GM12872 (cell line): ENCODE data around the gene TEX22.

Experiments
- TF ChIP-seq, protein P1 (sequence below): IDR thresholded peaks from 3 replicates; pipeline ENCODE4 v1.5.1; 2011; ENCODE audit warnings: low read depth, mild to moderate bottlenecking, low read length, moderate library complexity; ENCODE audit not compliant: insufficient read depth

TEX22 gene

DNA sequence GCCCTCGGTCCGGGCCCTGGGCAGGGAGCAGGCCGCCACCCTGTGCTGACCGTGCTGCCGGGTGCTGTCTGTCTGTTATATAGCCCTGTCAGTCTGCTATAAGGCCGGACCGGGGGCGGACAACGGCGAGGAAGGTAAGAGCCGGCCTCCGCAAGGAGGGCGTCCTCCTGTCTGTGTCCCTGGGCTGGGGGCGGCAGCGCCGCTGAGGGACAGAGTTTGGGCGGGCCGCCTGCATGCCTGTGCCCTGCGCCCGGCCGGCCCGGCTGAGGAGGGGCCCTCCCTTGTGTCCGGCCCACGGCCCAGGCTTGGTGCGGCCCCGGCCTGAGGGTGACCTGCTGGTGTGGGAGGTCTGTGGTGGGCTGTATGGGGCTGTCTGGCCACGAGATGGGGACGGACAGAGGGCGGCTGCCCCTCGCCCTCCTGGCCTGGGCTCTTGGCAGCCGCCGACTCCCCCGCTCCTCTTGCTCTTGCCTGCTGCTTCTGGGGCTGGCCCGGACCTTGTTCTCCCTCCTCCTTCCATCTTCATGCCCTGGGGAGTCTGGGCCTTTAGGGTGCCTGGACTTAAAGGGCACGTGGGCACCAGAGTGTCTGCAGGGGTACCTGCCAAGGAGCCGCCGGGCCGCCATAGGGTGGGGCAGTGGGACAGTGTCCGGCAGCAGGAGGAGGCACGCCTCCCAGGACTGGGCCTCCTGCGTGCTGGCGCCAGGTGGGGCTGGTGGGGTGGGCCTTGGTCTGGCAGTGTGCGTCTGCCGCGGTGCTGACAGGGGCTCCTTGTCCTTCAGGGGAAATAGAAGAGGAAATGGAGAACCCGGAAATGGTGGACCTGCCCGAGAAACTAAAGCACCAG lies 51.2 kb downstream of the TEX22 start:
- TF ChIP-seq, protein P1, sequence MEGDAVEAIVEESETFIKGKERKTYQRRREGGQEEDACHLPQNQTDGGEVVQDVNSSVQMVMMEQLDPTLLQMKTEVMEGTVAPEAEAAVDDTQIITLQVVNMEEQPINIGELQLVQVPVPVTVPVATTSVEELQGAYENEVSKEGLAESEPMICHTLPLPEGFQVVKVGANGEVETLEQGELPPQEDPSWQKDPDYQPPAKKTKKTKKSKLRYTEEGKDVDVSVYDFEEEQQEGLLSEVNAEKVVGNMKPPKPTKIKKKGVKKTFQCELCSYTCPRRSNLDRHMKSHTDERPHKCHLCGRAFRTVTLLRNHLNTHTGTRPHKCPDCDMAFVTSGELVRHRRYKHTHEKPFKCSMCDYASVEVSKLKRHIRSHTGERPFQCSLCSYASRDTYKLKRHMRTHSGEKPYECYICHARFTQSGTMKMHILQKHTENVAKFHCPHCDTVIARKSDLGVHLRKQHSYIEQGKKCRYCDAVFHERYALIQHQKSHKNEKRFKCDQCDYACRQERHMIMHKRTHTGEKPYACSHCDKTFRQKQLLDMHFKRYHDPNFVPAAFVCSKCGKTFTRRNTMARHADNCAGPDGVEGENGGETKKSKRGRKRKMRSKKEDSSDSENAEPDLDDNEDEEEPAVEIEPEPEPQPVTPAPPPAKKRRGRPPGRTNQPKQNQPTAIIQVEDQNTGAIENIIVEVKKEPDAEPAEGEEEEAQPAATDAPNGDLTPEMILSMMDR = no peak

DNA sequence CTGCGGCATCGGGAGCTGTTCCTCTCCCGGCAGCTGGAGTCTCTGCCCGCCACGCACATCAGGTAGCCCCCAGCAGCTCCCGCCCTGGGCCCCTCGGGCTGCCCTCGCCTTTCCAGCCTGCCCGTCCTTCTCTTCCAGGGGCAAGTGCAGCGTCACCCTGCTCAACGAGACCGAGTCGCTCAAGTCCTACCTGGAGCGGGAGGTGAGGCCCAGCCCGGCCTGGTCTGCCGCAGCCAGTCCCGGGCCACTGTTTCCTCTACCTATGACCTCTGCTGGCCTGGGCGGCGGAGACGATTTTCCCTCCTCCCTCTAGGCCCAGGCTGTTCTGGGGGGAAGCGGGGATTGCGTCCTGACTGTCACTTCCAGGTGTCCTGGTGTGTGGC lies 51.8 kb downstream of the TEX22 start:
- TF ChIP-seq, protein P1 = no peak

DNA sequence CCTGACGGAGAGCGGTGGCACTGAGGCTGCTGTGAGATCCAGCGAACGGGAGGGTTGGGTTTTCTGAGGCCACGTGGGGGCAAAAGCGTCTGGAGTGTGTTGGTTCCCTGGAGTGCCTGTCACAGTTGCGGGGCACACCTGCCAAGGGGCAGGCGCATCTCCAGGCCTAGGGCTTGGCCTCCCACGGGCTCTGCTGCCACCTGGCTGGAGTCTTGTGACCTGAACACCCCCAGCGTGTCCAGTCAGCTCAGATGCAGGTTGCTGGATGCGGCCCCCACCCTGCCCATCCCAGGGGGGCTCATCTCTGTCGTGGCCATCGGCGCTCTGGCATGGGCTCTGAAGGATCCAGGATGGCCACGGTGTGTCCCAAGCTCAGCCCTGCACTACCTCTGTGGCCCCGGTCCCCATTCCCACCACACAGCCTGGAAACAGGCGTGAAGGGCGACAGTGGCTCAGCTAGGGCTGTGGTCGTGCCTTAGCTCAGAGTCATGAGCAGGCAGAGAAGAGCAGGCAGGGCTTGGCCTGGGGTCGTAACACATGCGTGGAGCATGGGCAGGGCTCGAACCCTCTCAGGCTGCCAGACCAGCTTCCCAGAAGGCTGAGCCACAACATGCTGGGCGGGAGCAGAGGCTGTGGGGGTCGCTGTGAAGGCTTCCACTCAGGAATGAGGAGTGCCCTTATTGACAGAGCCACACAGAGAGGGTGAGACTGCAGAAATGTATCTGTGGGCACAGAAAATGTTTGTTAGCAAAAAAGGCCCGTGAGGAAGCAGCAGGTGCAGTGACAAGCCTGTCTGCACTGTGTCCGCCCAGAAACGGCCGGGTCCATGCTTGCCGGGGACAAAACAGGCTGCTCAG lies 52.8 kb downstream of the TEX22 start:
- TF ChIP-seq, protein P1 = no peak

DNA sequence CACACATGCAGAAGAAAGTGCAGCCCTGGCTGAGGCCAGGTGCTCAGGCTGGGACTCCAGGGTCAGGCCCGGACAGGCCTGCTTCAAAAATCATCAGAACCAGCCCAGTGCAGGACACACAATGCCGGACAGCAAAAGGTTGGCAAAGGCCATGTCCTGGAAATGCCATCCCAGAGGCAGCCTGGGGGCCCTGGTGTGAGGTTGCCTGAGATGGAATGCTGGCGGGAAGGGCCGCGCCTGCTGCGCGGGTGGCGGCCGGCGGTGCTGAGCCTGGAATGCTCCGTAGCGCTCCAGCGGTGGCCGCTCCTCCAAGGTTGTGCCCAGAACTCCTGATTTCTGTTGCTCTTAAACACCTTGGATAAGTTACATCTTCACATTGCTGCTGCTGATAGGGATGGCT lies 54.6 kb downstream of the TEX22 start:
- TF ChIP-seq, protein P1 = no peak

GRCh38 chr14:105453847-105454246 lies 55.5 kb downstream of the TEX22 start:
- TF ChIP-seq, protein P1 = no peak

- TF ChIP-seq, protein P1 = no peak
These were observed 56.8 kb downstream of the TEX22 start for GRCh38 chr14:105455086-105455640.

DNA sequence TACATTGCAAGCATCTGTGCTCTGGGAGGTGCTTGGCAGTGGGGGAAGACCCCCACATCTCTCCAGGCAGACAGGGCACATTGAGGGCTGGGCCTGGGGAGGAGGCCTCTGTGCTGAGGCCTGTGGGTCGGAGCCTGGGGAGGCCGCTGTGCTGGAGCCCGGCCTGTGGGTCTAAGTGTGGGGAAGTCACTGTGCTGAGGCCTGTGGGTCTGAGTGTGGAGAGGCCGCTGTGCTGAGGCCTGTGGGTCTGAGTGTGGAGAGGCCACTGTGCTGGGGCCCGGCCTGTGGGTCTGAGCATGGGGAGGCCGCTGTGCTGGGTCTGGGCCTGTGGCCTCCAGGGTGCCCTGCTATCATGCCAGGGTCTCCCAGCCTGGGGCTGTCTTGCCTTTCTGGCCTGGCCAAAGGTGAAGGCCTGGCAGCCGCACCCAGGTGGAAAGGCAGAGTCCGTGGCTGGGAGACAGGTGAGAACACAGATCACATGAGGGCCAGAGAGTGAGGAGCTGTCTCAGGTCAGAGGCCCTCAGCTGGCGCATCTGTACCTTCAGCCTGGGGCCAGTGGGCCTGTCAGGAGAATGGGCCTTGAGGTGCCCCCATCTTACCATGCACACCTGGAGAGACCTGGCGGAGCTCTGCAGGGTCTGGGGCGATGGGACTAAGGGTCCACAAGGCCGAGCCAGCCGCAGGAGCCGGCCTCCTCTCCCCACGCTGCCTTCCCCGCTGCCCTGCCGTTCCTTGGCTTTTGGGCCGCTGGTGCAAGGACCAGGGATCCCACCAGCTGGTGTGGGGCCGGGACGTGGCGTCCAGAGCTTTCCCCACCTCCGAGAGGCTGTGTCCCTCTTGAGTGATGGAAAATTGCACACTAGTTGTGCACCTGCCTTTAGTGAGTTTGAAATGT lies 57.7 kb downstream of the TEX22 start:
- TF ChIP-seq, protein P1 = no peak
